ENCODE data around the gene RIPPLY2. TPM values are rescaled to one million over a fixed set of nuclear protein-coding genes. Genes with fewer than 3 reads are reported as not detected.

Gene RIPPLY2
- total and polyA plus RNA-seq, 8 donors = not detected

DNA sequence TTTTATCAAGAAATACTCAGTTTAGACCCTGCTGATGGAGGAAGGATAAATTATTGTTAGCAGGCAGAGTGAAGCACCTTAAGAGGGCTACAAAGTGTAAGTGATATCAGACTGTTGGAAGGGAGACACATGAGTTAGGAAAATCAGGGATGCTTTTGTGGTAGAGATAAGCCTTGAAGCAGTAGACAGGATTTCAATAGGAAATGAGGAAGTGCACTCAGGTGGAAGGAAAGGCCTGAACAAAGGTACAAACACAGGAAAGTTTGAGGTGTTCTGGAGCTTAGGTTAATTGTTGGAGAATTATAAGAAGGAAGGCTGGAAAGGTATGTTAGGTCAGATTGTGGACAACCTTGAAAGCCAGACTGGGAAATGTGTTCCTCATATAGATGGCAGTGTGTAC is 13.9 kb downstream of the RIPPLY2 start:
- H3K27ac ChIP-seq = peak overlapping the region in 1 of 2 donors; percentile 73
- H3K4me3 ChIP-seq = no peak overlapping the region
- DNase-seq (no peak), ATAC-seq (no peak)
- intact Hi-C loops (cut with DNase I) = no loop called here
- TF ChIP-seq, protein P1, sequence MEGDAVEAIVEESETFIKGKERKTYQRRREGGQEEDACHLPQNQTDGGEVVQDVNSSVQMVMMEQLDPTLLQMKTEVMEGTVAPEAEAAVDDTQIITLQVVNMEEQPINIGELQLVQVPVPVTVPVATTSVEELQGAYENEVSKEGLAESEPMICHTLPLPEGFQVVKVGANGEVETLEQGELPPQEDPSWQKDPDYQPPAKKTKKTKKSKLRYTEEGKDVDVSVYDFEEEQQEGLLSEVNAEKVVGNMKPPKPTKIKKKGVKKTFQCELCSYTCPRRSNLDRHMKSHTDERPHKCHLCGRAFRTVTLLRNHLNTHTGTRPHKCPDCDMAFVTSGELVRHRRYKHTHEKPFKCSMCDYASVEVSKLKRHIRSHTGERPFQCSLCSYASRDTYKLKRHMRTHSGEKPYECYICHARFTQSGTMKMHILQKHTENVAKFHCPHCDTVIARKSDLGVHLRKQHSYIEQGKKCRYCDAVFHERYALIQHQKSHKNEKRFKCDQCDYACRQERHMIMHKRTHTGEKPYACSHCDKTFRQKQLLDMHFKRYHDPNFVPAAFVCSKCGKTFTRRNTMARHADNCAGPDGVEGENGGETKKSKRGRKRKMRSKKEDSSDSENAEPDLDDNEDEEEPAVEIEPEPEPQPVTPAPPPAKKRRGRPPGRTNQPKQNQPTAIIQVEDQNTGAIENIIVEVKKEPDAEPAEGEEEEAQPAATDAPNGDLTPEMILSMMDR (IDR thresholded peaks at IDR 0.05) = no peak
- H3K4me1 ChIP-seq = peaks cover 0 to 9% of the 10 kb centered on the region in 2 donors
- H3K27me3 ChIP-seq = no peaks in the 10 kb centered on the region
- H3K36me3 ChIP-seq = peaks cover 0 to 23% of the 10 kb centered on the region in 2 donors
- H3K9me3 ChIP-seq = no peaks in the 10 kb centered on the region

DNA sequence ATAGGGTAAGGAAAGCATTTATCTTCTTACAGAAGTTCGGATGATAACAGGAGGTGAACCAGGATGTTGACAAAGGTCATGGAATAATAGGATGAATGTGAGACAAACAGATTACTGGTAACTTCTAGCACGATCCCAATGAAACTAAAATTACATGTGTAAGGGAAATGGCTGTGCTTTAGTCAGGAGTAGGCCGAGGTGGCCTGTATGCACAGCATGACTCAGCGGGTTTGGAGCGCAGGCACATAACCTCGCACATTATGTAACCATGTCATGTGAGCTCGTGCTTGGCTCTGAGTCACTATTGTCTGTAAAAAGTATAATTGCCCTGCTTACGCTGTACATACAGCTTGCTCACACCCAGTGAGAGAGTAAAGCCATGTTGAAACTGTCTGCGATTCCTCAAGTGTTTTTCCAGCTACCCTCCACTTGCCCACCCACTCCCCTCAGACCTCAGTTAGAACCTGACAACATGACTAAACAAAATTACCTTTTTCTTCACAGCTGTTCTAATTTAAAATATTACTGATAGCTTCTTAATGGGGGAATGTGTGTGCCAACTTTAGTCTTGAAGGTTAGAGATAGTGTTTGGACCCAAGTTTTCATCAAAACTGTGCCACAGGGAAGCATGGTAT is 14.5 kb downstream of the RIPPLY2 start:
- peaks cover 0 to 6% of the 10 kb centered on the region in 2 donors for H3K4me1 ChIP-seq
- TF ChIP-seq, protein P1 (IDR thresholded peaks at IDR 0.05) = no peak
- no peaks in the 10 kb centered on the region for H3K9me3 ChIP-seq
- DNase-seq (peak in 2 of 4 donors; percentile 85 to 88), ATAC-seq (peak; percentile 81)
- peak overlapping the region in 1 of 2 donors; percentile 73 for H3K27ac ChIP-seq
- no peaks in the 10 kb centered on the region for H3K27me3 ChIP-seq
- peaks cover 0 to 23% of the 10 kb centered on the region in 2 donors for H3K36me3 ChIP-seq
- intact Hi-C loops (cut with DNase I) = no loop called here
- H3K4me3 ChIP-seq = no peak overlapping the region

DNA sequence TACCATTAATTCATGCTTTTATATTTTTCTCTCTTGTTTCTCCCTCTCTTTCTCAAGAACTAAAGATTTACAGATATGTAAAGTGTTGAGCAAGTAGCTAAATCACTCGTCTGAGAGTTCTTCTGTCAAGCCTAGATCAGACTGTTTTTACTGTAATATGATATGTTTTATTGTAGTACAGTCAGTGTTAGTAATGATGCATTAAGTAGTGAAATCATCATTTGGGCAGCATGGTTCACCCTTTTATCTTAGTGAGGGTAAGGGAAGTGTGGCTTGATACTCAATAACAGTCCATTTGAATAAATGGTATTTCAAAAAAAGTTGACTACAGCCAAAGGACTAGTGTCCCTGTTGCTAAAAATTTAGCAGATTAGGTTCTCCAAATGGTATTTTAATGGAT is 15.5 kb downstream of the RIPPLY2 start:
- intact Hi-C loops (cut with DNase I) = no loop called here
- Histone ChIP-seq H3K27ac (peak overlapping the region in 1 of 2 donors; percentile 73), H3K4me3 (no peak overlapping the region), H3K4me1 (peaks cover 0 to 6% of the 10 kb centered on the region in 2 donors), H3K9me3 (no peaks in the 10 kb centered on the region), H3K27me3 (no peaks in the 10 kb centered on the region), H3K36me3 (peaks cover 0 to 23% of the 10 kb centered on the region in 2 donors)
- TF ChIP-seq, protein P1 (IDR thresholded peaks at IDR 0.05) = no peak
- ATAC-seq = no peak
- no peak for DNase-seq

DNA sequence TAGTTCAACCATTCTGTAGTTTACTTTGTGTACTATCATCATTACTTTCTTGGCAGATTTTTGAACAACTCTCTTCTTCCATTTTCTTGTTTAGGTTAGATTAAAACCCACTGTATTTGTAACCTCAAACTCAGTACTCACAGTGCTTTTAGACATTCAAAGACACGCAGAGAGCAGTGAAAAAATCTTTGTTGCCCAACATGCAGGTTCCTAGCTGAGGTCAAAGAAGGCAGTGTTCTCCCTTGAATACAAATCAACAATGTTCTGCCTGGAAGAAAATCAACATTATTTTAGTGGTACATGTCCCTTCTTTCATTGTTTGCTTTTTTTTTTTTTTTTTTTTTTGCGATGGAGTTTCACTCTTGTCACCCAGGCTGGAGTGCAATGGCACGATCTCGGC is 17.5 kb downstream of the RIPPLY2 start:
- Histone ChIP-seq H3K27ac (no peak overlapping the region), H3K4me3 (no peak overlapping the region), H3K4me1 (peaks cover 0 to 8% of the 10 kb centered on the region in 2 donors), H3K9me3 (no peaks in the 10 kb centered on the region), H3K36me3 (peaks cover 0 to 7% of the 10 kb centered on the region in 2 donors), H3K27me3 (no peaks in the 10 kb centered on the region)
- TF ChIP-seq, protein P1 (IDR thresholded peaks at IDR 0.05) = no peak
- intact Hi-C loops (cut with DNase I) = no loop called here
- ATAC-seq = no peak
- no peak for DNase-seq

DNA sequence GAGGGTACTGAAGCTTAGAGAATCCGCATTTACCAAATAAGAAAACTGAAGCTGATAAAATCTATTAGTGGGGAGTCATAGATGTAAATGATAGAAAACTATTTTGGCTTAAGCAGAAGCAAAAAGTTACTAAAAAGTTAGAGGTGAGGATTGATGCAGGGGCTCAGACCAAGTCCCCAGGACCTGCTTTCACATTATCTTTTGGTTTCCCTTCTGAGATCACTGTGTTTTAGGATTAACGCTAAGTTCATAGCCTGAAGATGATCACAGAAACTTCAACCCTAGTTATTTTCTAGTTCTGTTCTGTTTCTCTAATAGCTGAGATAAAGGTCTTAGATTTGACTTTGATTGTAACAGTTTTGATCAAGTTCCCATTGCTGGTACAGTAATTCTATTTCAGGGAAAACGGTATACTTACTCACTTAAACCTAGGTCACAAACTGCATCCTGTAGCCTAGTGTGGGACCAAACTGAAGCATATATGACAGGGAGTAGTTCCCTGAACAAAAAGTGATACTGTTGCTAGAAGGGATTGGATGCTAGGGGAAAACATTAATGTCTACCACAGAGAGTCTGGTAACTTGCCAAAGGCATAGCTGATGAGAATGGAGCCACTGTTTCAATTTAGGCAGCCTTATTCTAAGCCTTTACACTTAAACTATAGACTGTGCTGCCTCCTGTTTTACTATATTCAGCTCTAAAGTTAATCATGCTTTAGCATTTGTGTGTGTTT is 19.4 kb downstream of the RIPPLY2 start:
- TF ChIP-seq, protein P1 (IDR thresholded peaks at IDR 0.05) = no peak
- intact Hi-C loops (cut with DNase I) = no loop called here
- H3K27ac ChIP-seq = no peak overlapping the region
- no peaks in the 10 kb centered on the region for H3K9me3 ChIP-seq
- no peak overlapping the region for H3K4me3 ChIP-seq
- H3K36me3 ChIP-seq = peaks cover 0 to 5% of the 10 kb centered on the region in 2 donors
- no peaks in the 10 kb centered on the region for H3K27me3 ChIP-seq
- ATAC-seq (no peak), DNase-seq (no peak)
- peaks cover 0 to 8% of the 10 kb centered on the region in 2 donors for H3K4me1 ChIP-seq
